CD4-positive, CD25-positive, alpha-beta regulatory T cell (primary cell): ENCODE data around the gene PLD5. TPM values are rescaled to one million over a fixed set of nuclear protein-coding genes. Genes with fewer than 3 reads are reported as not detected.
"Not testable (repeated sequence)": the region's sequence is repeated elsewhere in the genome, so short reads cannot be mapped to it uniquely, and the experiment has no call there.

Experiments used
- ATAC-seq, 2 donors: fragments of 150-1000 bp; cut with Tn5 transposase; one replicate each; pipeline ENCODE4 v1.10.0; 2021; ENCODE audit warnings: low read depth in 2 of 2, moderate number of reproducible peaks in 2 of 2, moderate library complexity in 1 of 2
- DNase-seq, 3 donors: peaks; one replicate each; pipeline versions ENCODE4 v3.0.0 to v3.0.0-alpha.2; 2012 to 2022; ENCODE audit warnings: mixed read lengths in 1 of 3
- H3K27ac ChIP-seq: one replicate; pipeline ENCODE4 v1.7.0; 2013; ENCODE audit warnings: mild to moderate bottlenecking, low read length; ENCODE audit not compliant: insufficient read depth, poor library complexity, severe bottlenecking
- H3K27me3 ChIP-seq: one replicate; pipeline ENCODE4 v1.7.0; 2013; ENCODE audit warnings: low read length; ENCODE audit not compliant: control insufficient read depth, insufficient read depth
- H3K36me3 ChIP-seq: one replicate; pipeline ENCODE4 v1.7.0; 2013; ENCODE audit warnings: mild to moderate bottlenecking, low read length, moderate library complexity; ENCODE audit not compliant: control insufficient read depth, insufficient read depth
- H3K4me1 ChIP-seq: 2 replicates; pipeline ENCODE4 v1.7.0; 2013; ENCODE audit warnings: mild to moderate bottlenecking, low read length; ENCODE audit not compliant: insufficient read depth, control insufficient read depth, poor library complexity, severe bottlenecking
- H3K4me3 ChIP-seq: one replicate; pipeline ENCODE4 v1.7.0; 2013; ENCODE audit warnings: low read depth, mild to moderate bottlenecking, low read length, moderate library complexity
- H3K9me3 ChIP-seq, 2 experiments: 1 replicate in 1 of 2; 2 replicates in 1 of 2; pipeline ENCODE4 v1.7.0; 2013; ENCODE audit warnings: low read length in 2 of 2, mild to moderate bottlenecking in 1 of 2, moderate library complexity in 1 of 2; ENCODE audit not compliant: control insufficient read depth in 2 of 2
- H3K27ac Mint-ChIP-seq, 3 donors: one replicate each; pipeline ENCODE4 v1.8.0; 2020 to 2022; ENCODE audit warnings: mild to moderate bottlenecking in 3 of 3, mixed read lengths in 3 of 3, moderate library complexity in 2 of 3
- H3K27me3 Mint-ChIP-seq: one replicate; pipeline ENCODE4 v1.8.0; 2022; ENCODE audit warnings: mild to moderate bottlenecking, mixed read lengths
- H3K36me3 Mint-ChIP-seq: one replicate; pipeline ENCODE4 v1.8.0; 2020; ENCODE audit warnings: mixed read lengths
- H3K4me1 Mint-ChIP-seq, 4 donors: one replicate each; pipeline ENCODE4 v1.8.0; 2020 to 2022; ENCODE audit warnings: mixed read lengths in 4 of 4, mild to moderate bottlenecking in 1 of 4
- H3K4me3 Mint-ChIP-seq, 4 donors: one replicate each; pipeline ENCODE4 v1.8.0; 2020 to 2022; ENCODE audit warnings: mild to moderate bottlenecking in 4 of 4, mixed read lengths in 4 of 4, moderate library complexity in 3 of 4
- H3K9me3 Mint-ChIP-seq, 7 donors: one replicate each; pipeline ENCODE4 v1.8.0; 2020 to 2022; ENCODE audit warnings: mixed read lengths in 7 of 7, mild to moderate bottlenecking in 3 of 7, moderate library complexity in 2 of 7
- polyA plus RNA-seq, 4 donors: library from polyadenylated mRNA; unstranded; fragments of 300-500 nt; fragmentation: Illumina TruSeq; gene quantifications; one replicate each; pipeline ENCODE4 v1.2.3, GENCODE V29; 2021
- total RNA-seq: library from RNA; stranded (reverse); gene quantifications from one replicate; pipeline ENCODE4 v1.2.3, GENCODE V29; 2022

PLD5 gene
- total and polyA plus RNA-seq, 5 donors from 2014 or later: not detected

- Histone ChIP-seq H3K27me3 (no peaks in the 10 kb centered on the region), H3K27ac (no peak overlapping the region), H3K4me3 (no peak overlapping the region), H3K36me3 (no peaks in the 10 kb centered on the region), H3K9me3 (no peaks in the 10 kb centered on the region), H3K4me1 (no peaks in the 10 kb centered on the region)
- H3K27me3 Mint-ChIP-seq: no peaks in the 10 kb centered on the region
- no peaks in the 10 kb centered on the region for H3K36me3 Mint-ChIP-seq
- no peaks in the 10 kb centered on the region for H3K4me1 Mint-ChIP-seq
- no peak overlapping the region for H3K27ac Mint-ChIP-seq
- no peak overlapping the region for H3K4me3 Mint-ChIP-seq
- ATAC-seq (no peak), DNase-seq (no peak)
- peaks cover 0 to 4% (median 0%) of the 10 kb centered on the region in 7 donors for H3K9me3 Mint-ChIP-seq
Observed at GRCh38 chr1:242477944-242478343, 46.6 kb downstream of the PLD5 start.

DNA sequence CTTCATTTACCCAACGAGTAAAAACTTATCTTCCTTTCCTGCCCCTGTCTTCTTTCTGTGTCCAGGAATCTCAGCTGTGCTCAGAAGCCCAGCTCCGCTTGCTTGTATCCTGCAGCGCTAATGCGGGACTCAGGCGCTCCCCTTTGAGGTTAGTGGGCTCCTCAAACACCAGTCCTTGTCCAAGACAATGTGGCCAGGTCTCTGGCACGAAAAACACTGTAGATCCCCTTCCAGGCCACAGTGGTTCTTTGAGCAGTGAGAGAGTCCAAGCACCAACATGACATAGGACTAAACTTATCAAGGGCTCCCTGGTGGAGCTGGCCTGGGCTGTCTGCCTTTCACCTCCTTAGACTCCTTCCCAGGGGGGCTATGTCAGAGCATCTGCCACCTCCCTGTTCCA lies 53.7 kb downstream of the PLD5 start:
- peaks cover 4% of the 10 kb centered on the region for H3K27me3 Mint-ChIP-seq
- H3K36me3 Mint-ChIP-seq: no peaks in the 10 kb centered on the region
- H3K9me3 ChIP-seq: no peaks in the 10 kb centered on the region
- no peak for DNase-seq
- no peaks in the 10 kb centered on the region for H3K4me1 Mint-ChIP-seq
- no peak overlapping the region for H3K27ac ChIP-seq
- peaks cover 0 to 4% (median 0%) of the 10 kb centered on the region in 7 donors for H3K9me3 Mint-ChIP-seq
- ATAC-seq: no peak
- no peak overlapping the region for H3K27ac Mint-ChIP-seq
- no peaks in the 10 kb centered on the region for H3K4me1 ChIP-seq
- H3K27me3 ChIP-seq: no peaks in the 10 kb centered on the region
- H3K4me3 ChIP-seq: no peak overlapping the region
- H3K4me3 Mint-ChIP-seq: no peak overlapping the region
- no peaks in the 10 kb centered on the region for H3K36me3 ChIP-seq

DNA sequence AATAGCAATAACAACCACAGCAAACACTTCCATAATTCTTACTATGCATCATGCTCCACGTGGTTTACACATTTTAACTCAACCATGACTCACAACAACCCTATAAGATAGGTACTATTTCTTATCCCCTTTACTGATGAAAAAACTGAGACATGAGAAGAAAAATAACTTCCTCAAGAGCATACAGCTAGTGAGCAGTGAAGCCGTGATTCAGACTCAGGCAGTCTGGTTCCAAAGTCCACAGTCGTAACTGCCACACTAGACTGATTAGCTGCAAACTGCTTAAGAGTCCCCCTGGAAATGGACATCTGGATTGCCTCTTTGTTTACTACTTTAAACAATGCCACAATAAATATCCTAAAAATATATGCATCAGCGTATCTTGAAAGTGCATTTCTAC lies 55.7 kb downstream of the PLD5 start:
- no peaks in the 10 kb centered on the region for H3K4me1 ChIP-seq
- no peak overlapping the region for H3K4me3 ChIP-seq
- peaks cover 4% of the 10 kb centered on the region for H3K27me3 Mint-ChIP-seq
- H3K4me3 Mint-ChIP-seq: no peak overlapping the region
- no peak overlapping the region for H3K27ac Mint-ChIP-seq
- no peak overlapping the region for H3K27ac ChIP-seq
- H3K36me3 Mint-ChIP-seq: no peaks in the 10 kb centered on the region
- DNase-seq (no peak), ATAC-seq (no peak)
- H3K4me1 Mint-ChIP-seq: no peaks in the 10 kb centered on the region
- no peaks in the 10 kb centered on the region for H3K27me3 ChIP-seq
- no peaks in the 10 kb centered on the region for H3K36me3 ChIP-seq
- no peaks in the 10 kb centered on the region for H3K9me3 ChIP-seq
- H3K9me3 Mint-ChIP-seq: no peaks in the 10 kb centered on the region

DNA sequence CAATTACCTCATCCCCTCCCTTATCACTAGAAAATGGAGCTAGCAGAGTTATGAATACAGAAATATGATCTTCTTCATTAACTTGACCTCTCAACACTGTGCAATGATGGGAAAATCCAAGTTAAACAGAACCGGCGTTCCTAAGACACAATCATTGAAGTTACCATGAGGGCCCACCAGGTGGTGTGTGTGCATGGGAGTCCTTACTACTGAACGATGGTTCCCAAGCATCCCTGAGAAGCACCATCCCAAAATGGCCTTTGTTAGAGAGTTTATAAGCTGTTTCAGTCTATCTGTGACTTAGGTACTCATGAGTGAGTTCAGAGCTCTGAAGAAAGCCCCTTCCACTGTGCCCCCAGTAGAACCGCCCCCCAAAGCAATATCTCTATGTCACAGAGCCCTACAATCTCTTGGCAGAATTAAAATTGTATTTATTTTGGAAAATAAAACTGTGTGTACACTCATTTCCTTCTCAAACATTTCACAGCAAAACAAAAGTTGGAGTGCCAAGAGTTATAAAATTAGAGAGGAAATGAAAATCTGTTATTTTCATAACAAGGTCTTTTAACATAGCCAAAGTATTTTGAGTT lies 56.8 kb downstream of the PLD5 start:
- Mint-ChIP-seq H3K4me3 (no peak overlapping the region), H3K9me3 (no peaks in the 10 kb centered on the region), H3K4me1 (no peaks in the 10 kb centered on the region), H3K27ac (no peak overlapping the region), H3K36me3 (no peaks in the 10 kb centered on the region), H3K27me3 (peaks cover 4% of the 10 kb centered on the region)
- Histone ChIP-seq H3K36me3 (no peaks in the 10 kb centered on the region), H3K27ac (no peak overlapping the region), H3K9me3 (no peaks in the 10 kb centered on the region), H3K4me1 (no peaks in the 10 kb centered on the region), H3K27me3 (no peaks in the 10 kb centered on the region), H3K4me3 (no peak overlapping the region)
- peak in 1 of 3 donors; percentile 14 for DNase-seq
- no peak for ATAC-seq

DNA sequence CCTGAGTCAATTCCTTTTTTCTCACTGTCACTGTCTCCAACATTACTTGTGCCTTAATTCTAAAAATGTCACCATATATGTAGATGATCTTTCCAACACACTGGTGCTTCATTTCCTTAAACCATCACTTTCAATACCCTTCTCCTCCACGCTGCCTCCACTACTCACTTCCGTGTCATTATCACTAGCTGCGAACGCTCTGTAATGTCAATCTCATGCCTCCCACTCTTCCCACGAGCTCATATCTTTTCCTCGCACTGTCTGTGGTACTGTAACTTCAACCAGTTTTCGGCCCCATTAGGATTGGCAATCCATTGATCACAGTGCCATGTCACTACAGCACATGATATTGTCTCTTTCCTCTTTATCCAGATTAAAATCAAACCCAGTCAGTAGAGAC lies 61.6 kb downstream of the PLD5 start:
- H3K27ac Mint-ChIP-seq: no peak overlapping the region
- ATAC-seq: no peak
- Histone ChIP-seq H3K27ac (no peak overlapping the region), H3K4me3 (no peak overlapping the region), H3K27me3 (no peaks in the 10 kb centered on the region), H3K9me3 (no peaks in the 10 kb centered on the region), H3K4me1 (no peaks in the 10 kb centered on the region), H3K36me3 (no peaks in the 10 kb centered on the region)
- H3K9me3 Mint-ChIP-seq: no peaks in the 10 kb centered on the region
- no peaks in the 10 kb centered on the region for H3K36me3 Mint-ChIP-seq
- no peaks in the 10 kb centered on the region for H3K4me1 Mint-ChIP-seq
- no peak overlapping the region for H3K4me3 Mint-ChIP-seq
- peaks cover 4% of the 10 kb centered on the region for H3K27me3 Mint-ChIP-seq
- DNase-seq: no peak

GRCh38 chr1:242459740-242460139 lies 64.8 kb downstream of the PLD5 start:
- not testable (repeated sequence) for H3K4me3 Mint-ChIP-seq, H3K4me1 ChIP-seq, H3K27me3 Mint-ChIP-seq, H3K27ac ChIP-seq, H3K27me3 ChIP-seq, H3K9me3 ChIP-seq, DNase-seq, H3K9me3 Mint-ChIP-seq, ATAC-seq, H3K27ac Mint-ChIP-seq, H3K36me3 ChIP-seq, H3K4me1 Mint-ChIP-seq, H3K4me3 ChIP-seq, H3K36me3 Mint-ChIP-seq

DNA sequence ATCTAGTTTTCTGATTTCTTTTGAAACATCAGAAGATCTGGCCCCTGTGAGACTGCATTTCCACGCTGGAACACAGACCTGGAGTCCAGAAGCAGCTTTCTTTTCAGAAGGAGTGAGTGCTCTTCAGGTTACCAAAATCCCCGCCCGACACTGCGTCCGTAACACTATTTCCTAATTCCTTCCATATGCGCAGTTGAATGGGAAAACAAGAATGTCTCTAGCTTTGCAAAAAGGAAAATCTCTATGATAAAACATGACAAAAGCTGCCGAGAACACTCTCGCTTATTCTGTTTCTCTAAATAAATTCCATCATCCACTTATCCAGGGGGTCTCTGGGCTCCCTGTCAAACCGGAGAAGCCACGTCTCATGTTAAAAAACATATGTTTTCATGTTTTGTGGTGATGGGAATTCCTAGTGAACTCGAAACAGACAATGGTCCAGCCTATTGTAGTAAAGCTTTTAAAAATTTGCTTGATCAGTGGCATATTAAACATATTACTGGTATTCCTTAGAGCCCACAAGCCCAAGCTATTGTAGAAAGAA lies 67.7 kb downstream of the PLD5 start:
- no peaks in the 10 kb centered on the region for H3K9me3 Mint-ChIP-seq
- Histone ChIP-seq H3K36me3 (no peaks in the 10 kb centered on the region), H3K27me3 (no peaks in the 10 kb centered on the region), H3K4me3 (no peak overlapping the region), H3K27ac (no peak overlapping the region), H3K4me1 (no peaks in the 10 kb centered on the region), H3K9me3 (no peaks in the 10 kb centered on the region)
- no peaks in the 10 kb centered on the region for H3K27me3 Mint-ChIP-seq
- no peak for ATAC-seq
- no peak for DNase-seq
- no peaks in the 10 kb centered on the region for H3K36me3 Mint-ChIP-seq
- H3K4me3 Mint-ChIP-seq: no peak overlapping the region
- H3K27ac Mint-ChIP-seq: no peak overlapping the region
- no peaks in the 10 kb centered on the region for H3K4me1 Mint-ChIP-seq

DNA sequence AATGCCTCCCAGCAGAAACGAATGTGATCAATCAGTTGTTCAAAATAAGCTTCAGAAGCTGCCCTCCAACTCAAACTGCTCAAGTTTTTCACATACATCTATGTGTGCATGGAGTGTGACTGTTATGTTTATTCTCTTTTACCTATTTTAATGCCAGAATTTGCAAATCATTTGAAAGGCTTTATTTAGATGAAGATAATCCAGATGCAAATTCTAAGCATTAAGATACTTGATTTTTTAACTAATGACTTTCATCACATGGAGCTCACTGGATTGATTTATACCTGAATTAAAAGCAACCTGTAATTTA lies 69.5 kb downstream of the PLD5 start:
- Mint-ChIP-seq H3K27me3 (no peaks in the 10 kb centered on the region), H3K4me3 (no peak overlapping the region), H3K27ac (no peak overlapping the region), H3K4me1 (no peaks in the 10 kb centered on the region), H3K36me3 (no peaks in the 10 kb centered on the region), H3K9me3 (no peaks in the 10 kb centered on the region)
- H3K9me3 ChIP-seq: no peaks in the 10 kb centered on the region
- H3K27ac ChIP-seq: no peak overlapping the region
- DNase-seq: no peak
- no peaks in the 10 kb centered on the region for H3K27me3 ChIP-seq
- H3K4me3 ChIP-seq: no peak overlapping the region
- no peaks in the 10 kb centered on the region for H3K36me3 ChIP-seq
- no peaks in the 10 kb centered on the region for H3K4me1 ChIP-seq
- no peak for ATAC-seq
